CD4-positive, alpha-beta T cell (primary cell): ENCODE results near the gene NATD1. TPM values are rescaled to one million over a fixed set of nuclear protein-coding genes. Genes with fewer than 3 reads are reported as not detected.

Source experiments
- ATAC-seq: fragments of 200-7000 bp; cut with Tn5 transposase; one replicate; pipeline ENCODE4 v1.10.0; 2022; ENCODE audit warnings: mild to moderate bottlenecking; ENCODE audit not compliant: poor library complexity
- CTCF ChIA-PET: fragments of 350-600 bp; sonication (Branson Sonifier 250); formaldehyde crosslinking; loops from one replicate; lab custom pipeline; 2021; ENCODE audit warnings: antibody characterized with exemption, inconsistent platforms; lab: Charles Lee
- POLR2A ChIA-PET: fragments of 350-600 bp; sonication (Branson Sonifier 250); formaldehyde crosslinking; loops from one replicate; lab custom pipeline; 2021; ENCODE audit warnings: antibody characterized with exemption, inconsistent platforms; lab: Charles Lee
- DNase-seq, 14 experiments: peaks; one replicate each; pipeline ENCODE4 v3.0.0-alpha.2; 2013 to 2020; ENCODE audit warnings: mixed read lengths in 2 of 14
- H3K27ac ChIP-seq, 2 donors: one replicate each; pipeline versions ENCODE4 v1.5.1 to v1.7.0; 2013; ENCODE audit warnings: low read length in 2 of 2, low read depth in 1 of 2, mild to moderate bottlenecking in 1 of 2
- H3K27me3 ChIP-seq, 2 experiments: 1 replicate in 1 of 2; 2 replicates in 1 of 2; pipeline versions ENCODE4 v1.6.1 to v1.7.0; 2013; ENCODE audit warnings: low read length in 2 of 2, control low read depth in 1 of 2, mild to moderate bottlenecking in 1 of 2, moderate library complexity in 1 of 2; ENCODE audit not compliant: insufficient read depth in 2 of 2, control insufficient read depth in 1 of 2
- H3K36me3 ChIP-seq: one replicate; pipeline ENCODE4 v1.6.1; 2013; ENCODE audit warnings: low read length, control low read depth; ENCODE audit not compliant: insufficient read depth
- H3K4me1 ChIP-seq: one replicate; pipeline ENCODE4 v1.6.1; 2013; ENCODE audit warnings: low read length, control low read depth; ENCODE audit not compliant: insufficient read depth
- H3K4me3 ChIP-seq: one replicate; pipeline ENCODE4 v1.5.1; 2013; ENCODE audit warnings: mild to moderate bottlenecking, low read length, moderate library complexity
- H3K9me3 ChIP-seq, 2 experiments: 1 replicate in 1 of 2; 2 replicates in 1 of 2; pipeline versions ENCODE4 v1.6.1 to v1.7.0; 2013; ENCODE audit warnings: low read length in 2 of 2, mild to moderate bottlenecking in 2 of 2, control low read depth in 1 of 2, moderate library complexity in 1 of 2; ENCODE audit not compliant: control insufficient read depth in 1 of 2, insufficient read depth in 1 of 2
- H3K27ac Mint-ChIP-seq: one replicate; pipeline ENCODE4 v1.8.0; 2020; ENCODE audit warnings: mixed read lengths
- H3K27me3 Mint-ChIP-seq: one replicate; pipeline ENCODE4 v1.8.0; 2021; ENCODE audit warnings: mixed read lengths
- H3K36me3 Mint-ChIP-seq: one replicate; pipeline ENCODE4 v1.8.0; 2021; ENCODE audit warnings: low read depth, mixed read lengths
- H3K4me1 Mint-ChIP-seq: one replicate; pipeline ENCODE4 v1.8.0; 2021; ENCODE audit warnings: low read depth, mixed read lengths
- H3K4me3 Mint-ChIP-seq: one replicate; pipeline ENCODE4 v1.8.0; 2020; ENCODE audit warnings: mild to moderate bottlenecking, mixed read lengths
- H3K9me3 Mint-ChIP-seq: one replicate; pipeline ENCODE4 v1.8.0; 2020; ENCODE audit warnings: mixed read lengths
- CTCF ChIP-seq: fragments of 200-600 bp; IDR thresholded peaks from one replicate; pipeline ENCODE4 v1.8.0; 2022; ENCODE audit warnings: antibody characterized with exemption, mild to moderate bottlenecking
- intact Hi-C, 2 experiments: fragments of 100-400 bp; cut with DNase I in 1 of 2; cut with micrococcal nuclease in 1 of 2; formaldehyde crosslinking; loops; one replicate each; pipeline versions ENCODE4 v1.15.1 to v1.9.0; 2023 to 2025; cut with DNase I, micrococcal nuclease
- total RNA-seq, 174 experiments: library from RNA in 2 of 174; stranded (reverse) in 2 of 174; gene quantifications; one replicate each; pipeline ENCODE4 v1.2.3 and lab custom pipeline; 2021 to 2026

Gene NATD1
- total RNA-seq, 2 experiments from 2014 or later = 5.9 to 6.1 TPM

GRCh38 chr17:21291357-21291756, 38.1 kb upstream of the NATD1 start:
- Histone ChIP-seq H3K4me3 (no peak overlapping the region), H3K27me3 (no peaks in the 10 kb centered on the region), H3K9me3 (peaks cover 0 to 57% of the 10 kb centered on the region in 2 experiments), H3K36me3 (no peaks in the 10 kb centered on the region), H3K4me1 (peaks cover 67% of the 10 kb centered on the region), H3K27ac (no peak overlapping the region)
- no peak overlapping the region for H3K27ac Mint-ChIP-seq
- peaks cover 19% of the 10 kb centered on the region for H3K36me3 Mint-ChIP-seq
- peaks cover 8% of the 10 kb centered on the region for H3K27me3 Mint-ChIP-seq
- no peaks in the 10 kb centered on the region for H3K9me3 Mint-ChIP-seq
- ChIA-PET POLR2A (no interaction called here), CTCF (no interaction called here)
- no peak overlapping the region for H3K4me3 Mint-ChIP-seq
- intact Hi-C loops = no loop called here
- ATAC-seq (no peak), DNase-seq (no peak)
- H3K4me1 Mint-ChIP-seq = peaks cover 55% of the 10 kb centered on the region
- TF ChIP-seq CTCF = no peak

GRCh38 chr17:21289902-21290571, 36.8 kb upstream of the NATD1 start:
- no peak for TF ChIP-seq CTCF
- H3K27me3 Mint-ChIP-seq = peaks cover 8% of the 10 kb centered on the region
- Histone ChIP-seq H3K9me3 (peaks cover 0 to 44% of the 10 kb centered on the region in 2 experiments), H3K27ac (peak overlapping the region in 1 of 2 donors; percentile 94), H3K4me1 (peaks cover 74% of the 10 kb centered on the region), H3K27me3 (no peaks in the 10 kb centered on the region), H3K36me3 (no peaks in the 10 kb centered on the region), H3K4me3 (no peak overlapping the region)
- peaks cover 22% of the 10 kb centered on the region for H3K36me3 Mint-ChIP-seq
- DNase-seq (peak in 1 of 14 experiments; percentile 21), ATAC-seq (no peak)
- POLR2A ChIA-PET = no interaction called here
- no peaks in the 10 kb centered on the region for H3K9me3 Mint-ChIP-seq
- H3K4me3 Mint-ChIP-seq = no peak overlapping the region
- H3K4me1 Mint-ChIP-seq = peaks cover 64% of the 10 kb centered on the region
- H3K27ac Mint-ChIP-seq = peak overlapping the region; percentile 11
- CTCF ChIA-PET = interaction anchor here (2.6 kb wide), 1 partner anchor 11 kb away, joined by 16 read pairs; no protein-coding TSS in a partner anchor
- intact Hi-C loops = loop anchor here (5.0 to 10.0 kb wide), 3 partner anchors 38 to 1135 kb away; partner anchors contain the start of genes NATD1 (in 1 of the 2) and USP22 (in 1 of the 2)

GRCh38 chr17:21289175-21289901, 36.1 kb upstream of the NATD1 start:
- H3K27ac ChIP-seq = peak overlapping the region; percentile 87 to 94
- no peaks in the 10 kb centered on the region for H3K27me3 ChIP-seq
- intact Hi-C loops = loop anchor here (5.0 to 10.0 kb wide), 3 partner anchors 37 to 1135 kb away; partner anchors contain the start of genes NATD1 (in 1 of the 2) and USP22 (in 1 of the 2)
- H3K4me3 ChIP-seq = no peak overlapping the region
- peaks cover 0 to 37% of the 10 kb centered on the region in 2 experiments for H3K9me3 ChIP-seq
- peaks cover 57% of the 10 kb centered on the region for H3K4me1 Mint-ChIP-seq
- CTCF ChIA-PET = interaction anchor here (2.6 kb wide), 1 partner anchor 10 kb away, joined by 16 read pairs; no protein-coding TSS in a partner anchor
- ATAC-seq (no peak), DNase-seq (peak in 1 of 14 experiments; percentile 29)
- no peaks in the 10 kb centered on the region for H3K9me3 Mint-ChIP-seq
- peak overlapping the region; percentile 98 for H3K27ac Mint-ChIP-seq
- no peak for TF ChIP-seq CTCF
- no peaks in the 10 kb centered on the region for H3K36me3 ChIP-seq
- H3K4me1 ChIP-seq = peaks cover 68% of the 10 kb centered on the region
- no peak overlapping the region for H3K4me3 Mint-ChIP-seq
- POLR2A ChIA-PET = no interaction called here
- peaks cover 16% of the 10 kb centered on the region for H3K36me3 Mint-ChIP-seq
- H3K27me3 Mint-ChIP-seq = peaks cover 8% of the 10 kb centered on the region
